ENCODE measurements around the gene IMP4. TPM values are rescaled to one million over a fixed set of nuclear protein-coding genes. Genes with fewer than 3 reads are reported as not detected.

The IMP4 gene
- total and polyA plus RNA-seq, 4 donors = 40.4 to 113 (median 86.2) TPM

DNA sequence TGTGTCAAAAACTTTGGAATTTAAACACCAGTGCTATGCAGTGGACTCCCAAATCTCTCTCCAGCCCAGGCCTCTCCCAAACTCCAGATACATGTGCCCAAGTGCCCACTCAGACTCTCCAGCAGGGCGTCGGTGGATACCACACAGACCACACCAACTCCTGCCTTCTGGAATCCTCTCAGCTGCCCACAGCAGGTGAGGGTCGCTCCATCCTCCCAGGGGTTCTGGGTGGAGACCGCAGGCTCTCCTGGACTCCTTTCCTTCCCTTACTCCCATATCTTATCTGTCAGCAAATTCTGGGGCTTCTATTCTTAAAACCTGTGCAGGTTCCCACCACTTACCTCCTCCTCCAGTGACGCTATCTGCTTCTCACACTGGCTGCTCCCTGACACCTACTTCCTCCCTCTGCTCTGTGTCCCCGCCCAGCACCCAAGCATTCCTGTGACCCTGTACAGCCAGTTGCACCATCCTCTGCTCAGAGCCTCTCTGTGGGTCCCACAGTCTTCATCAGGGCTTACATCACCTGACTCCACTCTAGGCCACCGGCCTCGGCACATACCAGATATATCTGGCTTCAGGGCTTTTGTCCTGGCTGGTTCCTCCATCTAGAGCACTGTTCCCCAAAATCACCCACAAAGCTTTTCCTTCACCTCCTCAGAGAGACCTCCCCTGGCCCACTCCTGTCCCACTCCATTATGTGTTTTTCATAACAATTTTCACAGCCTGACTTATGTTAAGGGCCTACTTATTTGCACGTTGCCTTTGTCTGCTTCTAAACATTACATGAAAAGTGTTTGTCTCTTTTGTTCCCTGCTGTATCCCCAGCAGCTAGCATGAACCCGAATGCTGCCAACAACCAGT, 2.6 kb upstream of the IMP4 start:
- H3K9ac ChIP-seq (ENCODE audit: insufficient read depth in 1 of 2, low read length in 2 of 2) = no peak overlapping the region
- no peaks in the 10 kb centered on the region for H3K27me3 ChIP-seq (ENCODE audit: control insufficient read depth in 3 of 3, insufficient read depth in 3 of 3, low read length in 2 of 3)
- peaks cover 4 to 28% (median 20%) of the 10 kb centered on the region in 4 donors for H3K36me3 ChIP-seq (ENCODE audit: control insufficient read depth in 4 of 4, insufficient read depth in 4 of 4, low read length in 4 of 4)
- no peaks in the 10 kb centered on the region for H3K9me3 ChIP-seq (ENCODE audit: control insufficient read depth in 4 of 4, insufficient read depth in 3 of 4, low read length in 3 of 4)
- H3K4me3 ChIP-seq = no peak overlapping the region
- H3K27ac ChIP-seq (ENCODE audit: low read depth in 1 of 2, low read length in 1 of 2) = no peak overlapping the region
- TF ChIP-seq, protein P1, sequence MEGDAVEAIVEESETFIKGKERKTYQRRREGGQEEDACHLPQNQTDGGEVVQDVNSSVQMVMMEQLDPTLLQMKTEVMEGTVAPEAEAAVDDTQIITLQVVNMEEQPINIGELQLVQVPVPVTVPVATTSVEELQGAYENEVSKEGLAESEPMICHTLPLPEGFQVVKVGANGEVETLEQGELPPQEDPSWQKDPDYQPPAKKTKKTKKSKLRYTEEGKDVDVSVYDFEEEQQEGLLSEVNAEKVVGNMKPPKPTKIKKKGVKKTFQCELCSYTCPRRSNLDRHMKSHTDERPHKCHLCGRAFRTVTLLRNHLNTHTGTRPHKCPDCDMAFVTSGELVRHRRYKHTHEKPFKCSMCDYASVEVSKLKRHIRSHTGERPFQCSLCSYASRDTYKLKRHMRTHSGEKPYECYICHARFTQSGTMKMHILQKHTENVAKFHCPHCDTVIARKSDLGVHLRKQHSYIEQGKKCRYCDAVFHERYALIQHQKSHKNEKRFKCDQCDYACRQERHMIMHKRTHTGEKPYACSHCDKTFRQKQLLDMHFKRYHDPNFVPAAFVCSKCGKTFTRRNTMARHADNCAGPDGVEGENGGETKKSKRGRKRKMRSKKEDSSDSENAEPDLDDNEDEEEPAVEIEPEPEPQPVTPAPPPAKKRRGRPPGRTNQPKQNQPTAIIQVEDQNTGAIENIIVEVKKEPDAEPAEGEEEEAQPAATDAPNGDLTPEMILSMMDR (IDR thresholded peaks at IDR 0.05; ENCODE audit: control extremely low read depth, extremely low read depth) = no peak
- DNase-seq (no peak), ATAC-seq (ENCODE audit: insufficient read depth, low FRiP score) (no peak)
- 84 to 92% methylated on average over 10 of the region's 10 CpGs for WGBS, 2 donors
- H3K4me1 ChIP-seq (ENCODE audit: control insufficient read depth in 5 of 5, insufficient read depth in 5 of 5, low read length in 5 of 5) = peaks cover 0 to 21% (median 3%) of the 10 kb centered on the region in 5 donors

DNA sequence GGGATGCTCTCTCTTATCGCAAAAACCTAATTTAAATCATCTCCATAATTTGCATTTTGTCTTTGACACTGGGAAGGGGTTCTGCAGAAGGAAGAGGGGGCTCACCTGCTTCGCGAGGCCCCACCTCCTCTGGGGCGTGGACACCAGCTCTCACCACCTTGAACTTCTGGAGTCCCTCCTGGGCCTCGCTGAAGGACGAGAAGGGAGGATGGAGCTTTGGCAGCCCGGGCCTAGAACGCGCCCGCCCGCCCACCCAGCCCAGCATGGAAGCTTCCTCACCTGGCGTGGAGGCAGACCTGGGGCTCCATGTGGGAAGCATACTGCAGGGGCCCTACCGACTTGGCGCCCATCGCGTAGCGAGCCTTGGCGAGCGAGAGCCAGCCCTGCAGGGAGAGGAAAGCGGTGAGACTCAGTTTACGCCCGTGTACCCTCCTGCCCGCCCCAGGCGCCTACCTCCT, 1.1 kb upstream of the IMP4 start:
- H3K27me3 ChIP-seq (ENCODE audit: control insufficient read depth in 3 of 3, insufficient read depth in 3 of 3, low read length in 2 of 3) = no peaks in the 10 kb centered on the region
- H3K4me1 ChIP-seq (ENCODE audit: control insufficient read depth in 5 of 5, insufficient read depth in 5 of 5, low read length in 5 of 5) = peaks cover 0 to 21% (median 3%) of the 10 kb centered on the region in 5 donors
- TF ChIP-seq, protein P1 (IDR thresholded peaks at IDR 0.05; ENCODE audit: control extremely low read depth, extremely low read depth) = no peak
- peak overlapping the region; percentile 78 to 85 for H3K27ac ChIP-seq (ENCODE audit: low read depth in 1 of 2, low read length in 1 of 2)
- 2 to 4% methylated on average over 15 to 24 of the region's 24 CpGs for WGBS, 2 donors
- H3K36me3 ChIP-seq (ENCODE audit: control insufficient read depth in 4 of 4, insufficient read depth in 4 of 4, low read length in 4 of 4) = peaks cover 9 to 40% (median 34%) of the 10 kb centered on the region in 4 donors
- H3K9me3 ChIP-seq (ENCODE audit: control insufficient read depth in 4 of 4, insufficient read depth in 3 of 4, low read length in 3 of 4) = no peaks in the 10 kb centered on the region
- H3K9ac ChIP-seq (ENCODE audit: insufficient read depth in 1 of 2, low read length in 2 of 2) = peak overlapping the region in 1 of 2 donors; percentile 66
- DNase-seq (peak in 1 of 3 donors; percentile 23), ATAC-seq (ENCODE audit: insufficient read depth, low FRiP score) (no peak)
- H3K4me3 ChIP-seq = peak overlapping the region; percentile 71

DNA sequence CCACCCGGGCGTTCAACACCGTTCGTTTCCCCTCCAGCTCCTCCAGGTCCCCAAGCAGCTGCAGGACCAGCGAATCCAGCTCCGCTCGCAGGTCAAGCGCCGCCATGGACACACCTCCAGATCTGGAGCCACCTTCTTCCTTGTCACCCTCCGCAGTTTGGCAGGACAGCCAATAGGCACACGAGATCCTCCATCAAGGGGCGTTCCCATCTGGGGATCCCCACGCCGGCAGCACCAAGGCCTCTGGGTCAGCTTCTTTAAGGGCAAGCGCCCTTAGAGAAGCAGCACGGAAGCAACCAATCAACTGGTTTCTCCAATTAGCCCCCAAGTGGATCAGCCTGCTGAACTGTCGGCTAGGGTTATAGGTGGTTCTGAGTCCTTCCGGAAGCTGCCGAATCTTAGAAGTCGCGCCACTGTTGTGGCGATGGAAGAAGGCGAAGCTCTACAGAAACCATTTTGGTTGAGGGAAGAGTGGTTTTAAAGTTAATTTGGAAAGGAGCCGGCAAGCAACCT, 621 bp upstream of the IMP4 start:
- no peaks in the 10 kb centered on the region for H3K27me3 ChIP-seq (ENCODE audit: control insufficient read depth in 3 of 3, insufficient read depth in 3 of 3, low read length in 2 of 3)
- DNase-seq = peak; percentile 91 to 95 (median 95)
- peaks cover 13 to 44% (median 37%) of the 10 kb centered on the region in 4 donors for H3K36me3 ChIP-seq (ENCODE audit: control insufficient read depth in 4 of 4, insufficient read depth in 4 of 4, low read length in 4 of 4)
- H3K9ac ChIP-seq (ENCODE audit: insufficient read depth in 1 of 2, low read length in 2 of 2) = peak overlapping the region in 1 of 2 donors; percentile 66
- H3K4me3 ChIP-seq = peak overlapping the region; percentile 71
- ATAC-seq (ENCODE audit: insufficient read depth, low FRiP score) = peak; percentile 86
- WGBS, 2 donors = 0% methylated on average over 24 of the region's 24 CpGs
- TF ChIP-seq, protein P1 (IDR thresholded peaks at IDR 0.05; ENCODE audit: control extremely low read depth, extremely low read depth) = no peak
- H3K4me1 ChIP-seq (ENCODE audit: control insufficient read depth in 5 of 5, insufficient read depth in 5 of 5, low read length in 5 of 5) = peaks cover 0 to 20% (median 3%) of the 10 kb centered on the region in 5 donors
- no peaks in the 10 kb centered on the region for H3K9me3 ChIP-seq (ENCODE audit: control insufficient read depth in 4 of 4, insufficient read depth in 3 of 4, low read length in 3 of 4)
- H3K27ac ChIP-seq (ENCODE audit: low read depth in 1 of 2, low read length in 1 of 2) = peak overlapping the region; percentile 78 to 85
